HEK293 (cell line): Measurements from ENCODE around the gene CDR2L.

ENCODE experiments used
- CTCF ChIA-PET: fragments of 350-600 bp; formaldehyde crosslinking; extraction: SDS; loops from one replicate; lab custom pipeline; 2021; ENCODE audit warnings: antibody characterized with exemption; lab: Yijun Ruan, JAX
- POLR2A ChIA-PET: fragments of 300-600 bp; formaldehyde crosslinking; extraction: SDS; loops from one replicate; lab custom pipeline; 2020; ENCODE audit warnings: antibody characterized with exemption, inconsistent platforms; lab: Yijun Ruan, JAX
- H3K27ac ChIP-seq: fragments of 200-500 bp; sonication (Bioruptor generic); 2 replicates; pipeline ENCODE4 v1.5.1; 2014; ENCODE audit warnings: low read depth, low read length, control low read depth, inconsistent platforms; ENCODE audit errors: extremely low read depth
- H3K36me3 ChIP-seq, 2 experiments: fragments of 200-500 bp in 1 of 2; sonication (Bioruptor generic) in 1 of 2; 1 replicate in 1 of 2; 2 replicates in 1 of 2; pipeline ENCODE4 v1.5.1; 2014 to 2017; ENCODE audit warnings: inconsistent platforms in 2 of 2, low read length in 2 of 2; ENCODE audit not compliant: control insufficient read depth in 2 of 2, insufficient read depth in 1 of 2
- H3K4me1 ChIP-seq: fragments of 200-500 bp; sonication (Bioruptor generic); 2 replicates; pipeline ENCODE4 v1.5.1; 2014; ENCODE audit warnings: mild to moderate bottlenecking, low read length, inconsistent platforms; ENCODE audit not compliant: control insufficient read depth, insufficient read depth
- H3K4me3 ChIP-seq: 2 replicates; pipeline ENCODE4 v1.5.1; 2011; ENCODE audit warnings: low read depth, mild to moderate bottlenecking, control low read depth, low read length, moderate library complexity
- H3K9me3 ChIP-seq: fragments of 200-500 bp; sonication (Bioruptor generic); 2 replicates; pipeline ENCODE4 v1.5.1; 2014; ENCODE audit warnings: low read depth, low read length, inconsistent platforms; ENCODE audit not compliant: control insufficient read depth, insufficient read depth
- FEZF1 ChIP-seq: fragments of 450-650 bp; formaldehyde crosslinking; IDR thresholded peaks from 2 replicates; pipeline ENCODE4 v1.5.1; 2016; ENCODE audit warnings: missing biosample characterization, missing genetic modification characterization
- GLIS1 ChIP-seq: fragments of 450-650 bp; formaldehyde crosslinking; IDR thresholded peaks from 2 replicates; pipeline ENCODE4 v1.5.1; 2016; ENCODE audit warnings: missing biosample characterization, missing genetic modification characterization
- HOXA7 ChIP-seq: sonication (generic); formaldehyde crosslinking; IDR thresholded peaks from 2 replicates; pipeline ENCODE4 v1.8.1; 2022; ENCODE audit warnings: missing genetic modification reagents, borderline replicate concordance
- HOXD13 ChIP-seq: sonication (generic); formaldehyde crosslinking; IDR thresholded peaks from 2 replicates; pipeline ENCODE4 v1.8.0; 2022; ENCODE audit warnings: missing genetic modification reagents, borderline replicate concordance
- KLF7 ChIP-seq: fragments of 450-650 bp; formaldehyde crosslinking; IDR thresholded peaks from 2 replicates; pipeline ENCODE4 v1.5.1; 2016; ENCODE audit warnings: missing biosample characterization, missing genetic modification characterization, borderline replicate concordance
- MYNN ChIP-seq: fragments of 450-650 bp; formaldehyde crosslinking; IDR thresholded peaks from 2 replicates; pipeline ENCODE4 v1.5.1; 2016; ENCODE audit warnings: missing biosample characterization, missing genetic modification characterization, borderline replicate concordance
- WT1 ChIP-seq: fragments of 450-650 bp; formaldehyde crosslinking; IDR thresholded peaks from 2 replicates; pipeline ENCODE4 v1.5.1; 2016; ENCODE audit warnings: missing biosample characterization, missing genetic modification characterization
- YY1 ChIP-seq: fragments of 450-650 bp; formaldehyde crosslinking; IDR thresholded peaks from 2 replicates; pipeline ENCODE4 v1.5.1; 2018; ENCODE audit warnings: missing biosample characterization, missing genetic modification characterization
- ZNF133 ChIP-seq: fragments of 450-650 bp; formaldehyde crosslinking; IDR thresholded peaks from 2 replicates; pipeline ENCODE4 v1.5.1; 2016; ENCODE audit warnings: missing biosample characterization, missing genetic modification characterization
- ZNF221 ChIP-seq: fragments of 450-650 bp; formaldehyde crosslinking; IDR thresholded peaks from 2 replicates; pipeline ENCODE4 v1.5.1; 2017; ENCODE audit warnings: missing biosample characterization, missing genetic modification characterization, borderline replicate concordance
- ZNF223 ChIP-seq: fragments of 450-650 bp; formaldehyde crosslinking; IDR thresholded peaks from 2 replicates; pipeline ENCODE4 v1.5.1; 2016; ENCODE audit warnings: missing biosample characterization, missing genetic modification characterization
- ZNF350 ChIP-seq: fragments of 450-650 bp; formaldehyde crosslinking; IDR thresholded peaks from 2 replicates; pipeline ENCODE4 v1.5.0; 2017; ENCODE audit warnings: missing biosample characterization, mild to moderate bottlenecking, missing genetic modification characterization
- ZNF514 ChIP-seq: fragments of 450-650 bp; formaldehyde crosslinking; IDR thresholded peaks from 2 replicates; pipeline ENCODE4 v1.5.1; 2016; ENCODE audit warnings: missing biosample characterization, missing genetic modification characterization
- ZNF530 ChIP-seq: fragments of 450-650 bp; formaldehyde crosslinking; IDR thresholded peaks from 2 replicates; pipeline ENCODE4 v1.5.1; 2016; ENCODE audit warnings: low read depth, missing biosample characterization, missing genetic modification characterization
- ZNF571 ChIP-seq: fragments of 450-650 bp; formaldehyde crosslinking; IDR thresholded peaks from 2 replicates; pipeline ENCODE4 v1.5.0; 2017; ENCODE audit warnings: missing biosample characterization, missing genetic modification characterization
- ZSCAN23 ChIP-seq: fragments of 450-650 bp; formaldehyde crosslinking; IDR thresholded peaks from 2 replicates; pipeline ENCODE4 v1.5.1; 2016; ENCODE audit warnings: missing biosample characterization, missing genetic modification characterization
- ZSCAN30 ChIP-seq: fragments of 450-650 bp; IDR thresholded peaks from 2 replicates; pipeline ENCODE4 v1.5.1; 2018; ENCODE audit warnings: missing biosample characterization, mild to moderate bottlenecking, missing genetic modification characterization, moderate library complexity
- TF ChIP-seq, protein P1 (sequence below): fragments of 450-650 bp; formaldehyde crosslinking; IDR thresholded peaks from 2 replicates; pipeline ENCODE4 v1.5.1; 2016; ENCODE audit warnings: missing biosample characterization, missing genetic modification characterization, borderline replicate concordance
- TF ChIP-seq, protein P2 (sequence below): fragments of 450-650 bp; formaldehyde crosslinking; IDR thresholded peaks from 2 replicates; pipeline ENCODE4 v1.5.1; 2016; ENCODE audit warnings: missing biosample characterization, missing genetic modification characterization
- TF ChIP-seq, protein P3 (sequence below): fragments of 450-650 bp; formaldehyde crosslinking; IDR thresholded peaks from 2 replicates; pipeline ENCODE4 v1.5.1; 2016; ENCODE audit warnings: missing biosample characterization, missing genetic modification characterization
- TF ChIP-seq, protein P4 (sequence below): fragments of 450-650 bp; formaldehyde crosslinking; IDR thresholded peaks from 2 replicates; pipeline ENCODE4 v1.5.1; 2016; ENCODE audit warnings: missing biosample characterization, missing genetic modification characterization

CDR2L gene

DNA sequence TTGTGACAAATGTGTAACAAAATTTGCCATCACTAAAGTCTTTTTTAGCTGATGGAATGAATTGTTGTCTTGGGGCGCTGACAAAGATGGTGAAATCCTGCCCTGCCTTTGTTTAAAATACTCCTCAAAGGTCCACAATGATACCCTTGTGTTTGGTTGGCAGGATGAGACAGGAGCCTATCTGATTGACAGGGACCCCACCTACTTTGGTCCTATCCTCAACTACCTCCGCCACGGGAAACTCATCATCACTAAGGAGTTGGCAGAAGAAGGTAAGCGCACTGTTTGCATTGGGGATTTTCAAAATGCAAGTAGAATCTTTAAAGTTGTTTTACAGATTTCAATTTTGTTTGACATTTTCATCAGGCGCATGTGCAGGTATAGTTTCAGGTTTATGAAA, 61.6 kb downstream of the CDR2L start:
- TF ChIP-seq ZNF514 (tag by site-specific recombination): no peak
- no peak for TF ChIP-seq GLIS1 (tag by site-specific recombination)
- TF ChIP-seq ZNF223 (tag by site-specific recombination): no peak
- no peak for TF ChIP-seq ZNF571
- no peak for TF ChIP-seq ZNF133
- TF ChIP-seq, protein P1, sequence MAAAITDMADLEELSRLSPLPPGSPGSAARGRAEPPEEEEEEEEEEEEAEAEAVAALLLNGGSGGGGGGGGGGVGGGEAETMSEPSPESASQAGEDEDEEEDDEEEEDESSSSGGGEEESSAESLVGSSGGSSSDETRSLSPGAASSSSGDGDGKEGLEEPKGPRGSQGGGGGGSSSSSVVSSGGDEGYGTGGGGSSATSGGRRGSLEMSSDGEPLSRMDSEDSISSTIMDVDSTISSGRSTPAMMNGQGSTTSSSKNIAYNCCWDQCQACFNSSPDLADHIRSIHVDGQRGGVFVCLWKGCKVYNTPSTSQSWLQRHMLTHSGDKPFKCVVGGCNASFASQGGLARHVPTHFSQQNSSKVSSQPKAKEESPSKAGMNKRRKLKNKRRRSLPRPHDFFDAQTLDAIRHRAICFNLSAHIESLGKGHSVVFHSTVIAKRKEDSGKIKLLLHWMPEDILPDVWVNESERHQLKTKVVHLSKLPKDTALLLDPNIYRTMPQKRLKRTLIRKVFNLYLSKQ (tag by site-specific recombination): no peak
- TF ChIP-seq HOXD13 (CRISPR knock-in tag): no peak
- TF ChIP-seq MYNN (tag by site-specific recombination): no peak
- no peak for TF ChIP-seq ZSCAN23 (tag by site-specific recombination)
- TF ChIP-seq, protein P2, sequence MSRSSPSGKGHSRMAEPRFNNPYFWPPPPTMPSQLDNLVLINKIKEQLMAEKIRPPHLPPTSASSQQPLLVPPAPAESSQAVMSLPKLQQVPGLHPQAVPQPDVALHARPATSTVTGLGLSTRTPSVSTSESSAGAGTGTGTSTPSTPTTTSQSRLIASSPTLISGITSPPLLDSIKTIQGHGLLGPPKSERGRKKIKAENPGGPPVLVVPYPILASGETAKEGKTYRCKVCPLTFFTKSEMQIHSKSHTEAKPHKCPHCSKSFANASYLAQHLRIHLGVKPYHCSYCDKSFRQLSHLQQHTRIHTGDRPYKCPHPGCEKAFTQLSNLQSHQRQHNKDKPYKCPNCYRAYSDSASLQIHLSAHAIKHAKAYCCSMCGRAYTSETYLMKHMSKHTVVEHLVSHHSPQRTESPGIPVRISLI (tag by site-specific recombination): no peak
- Histone ChIP-seq H3K9me3 (no peaks in the 10 kb centered on the region), H3K4me3 (no peak overlapping the region), H3K36me3 (peaks cover 39 to 47% of the 10 kb centered on the region in 2 experiments), H3K27ac (no peak overlapping the region), H3K4me1 (peaks cover 6% of the 10 kb centered on the region; the same call in 1 of the 2 replicates)
- CTCF ChIA-PET: interaction anchor here (0.6 to 3.4 kb wide), 10 partner anchors 8 to 1155 kb away, joined by 3 to 15 read pairs (median 5); no protein-coding TSS in a partner anchor
- POLR2A ChIA-PET: interaction anchor here (0.8 to 4.8 kb wide), 5 partner anchors 11 to 61 kb away, joined by 4 to 44 read pairs (median 4); partner anchors contain the start of gene MRPL58

DNA sequence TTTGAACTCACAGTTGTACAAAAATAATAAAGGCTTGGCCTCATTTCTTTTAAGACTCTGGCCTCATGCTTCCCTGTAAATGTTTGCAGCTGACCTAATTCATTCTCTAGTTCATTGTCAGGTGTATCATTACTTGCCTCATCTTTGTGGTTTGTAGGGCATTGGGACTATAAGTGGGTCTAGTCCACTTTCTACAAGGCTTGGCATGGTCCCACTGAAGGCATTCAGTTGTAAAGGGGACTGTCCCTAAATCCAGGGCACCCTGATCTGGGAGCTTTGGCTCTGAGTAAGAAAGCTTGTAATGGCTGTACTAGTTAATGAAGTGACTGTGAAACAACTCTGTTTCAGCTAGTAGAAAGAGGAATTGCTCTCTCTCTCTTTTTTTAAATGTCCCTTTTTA, 62.3 kb downstream of the CDR2L start:
- Histone ChIP-seq H3K27ac (no peak overlapping the region), H3K4me1 (peaks cover 6% of the 10 kb centered on the region; the same call in 1 of the 2 replicates), H3K36me3 (peaks cover 43 to 51% of the 10 kb centered on the region in 2 experiments), H3K4me3 (no peak overlapping the region), H3K9me3 (no peaks in the 10 kb centered on the region)
- POLR2A ChIA-PET: interaction anchor here (4.8 kb wide), 1 partner anchor 15 kb away, joined by 44 read pairs; no protein-coding TSS in a partner anchor
- CTCF ChIA-PET: interaction anchor here (0.6 to 3.4 kb wide), 7 partner anchors 10 to 152 kb away, joined by 3 to 15 read pairs (median 6); no protein-coding TSS in a partner anchor
- no peak for TF ChIP-seq YY1 (tag by site-specific recombination)
- no peak for TF ChIP-seq WT1 (tag by site-specific recombination)
- no peak for TF ChIP-seq HOXA7 (CRISPR knock-in tag)
- TF ChIP-seq, protein P3, sequence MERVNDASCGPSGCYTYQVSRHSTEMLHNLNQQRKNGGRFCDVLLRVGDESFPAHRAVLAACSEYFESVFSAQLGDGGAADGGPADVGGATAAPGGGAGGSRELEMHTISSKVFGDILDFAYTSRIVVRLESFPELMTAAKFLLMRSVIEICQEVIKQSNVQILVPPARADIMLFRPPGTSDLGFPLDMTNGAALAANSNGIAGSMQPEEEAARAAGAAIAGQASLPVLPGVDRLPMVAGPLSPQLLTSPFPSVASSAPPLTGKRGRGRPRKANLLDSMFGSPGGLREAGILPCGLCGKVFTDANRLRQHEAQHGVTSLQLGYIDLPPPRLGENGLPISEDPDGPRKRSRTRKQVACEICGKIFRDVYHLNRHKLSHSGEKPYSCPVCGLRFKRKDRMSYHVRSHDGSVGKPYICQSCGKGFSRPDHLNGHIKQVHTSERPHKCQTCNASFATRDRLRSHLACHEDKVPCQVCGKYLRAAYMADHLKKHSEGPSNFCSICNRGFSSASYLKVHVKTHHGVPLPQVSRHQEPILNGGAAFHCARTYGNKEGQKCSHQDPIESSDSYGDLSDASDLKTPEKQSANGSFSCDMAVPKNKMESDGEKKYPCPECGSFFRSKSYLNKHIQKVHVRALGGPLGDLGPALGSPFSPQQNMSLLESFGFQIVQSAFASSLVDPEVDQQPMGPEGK (tag by site-specific recombination): no peak
- no peak for TF ChIP-seq ZSCAN30 (tag by site-specific recombination)
- TF ChIP-seq, protein P4, sequence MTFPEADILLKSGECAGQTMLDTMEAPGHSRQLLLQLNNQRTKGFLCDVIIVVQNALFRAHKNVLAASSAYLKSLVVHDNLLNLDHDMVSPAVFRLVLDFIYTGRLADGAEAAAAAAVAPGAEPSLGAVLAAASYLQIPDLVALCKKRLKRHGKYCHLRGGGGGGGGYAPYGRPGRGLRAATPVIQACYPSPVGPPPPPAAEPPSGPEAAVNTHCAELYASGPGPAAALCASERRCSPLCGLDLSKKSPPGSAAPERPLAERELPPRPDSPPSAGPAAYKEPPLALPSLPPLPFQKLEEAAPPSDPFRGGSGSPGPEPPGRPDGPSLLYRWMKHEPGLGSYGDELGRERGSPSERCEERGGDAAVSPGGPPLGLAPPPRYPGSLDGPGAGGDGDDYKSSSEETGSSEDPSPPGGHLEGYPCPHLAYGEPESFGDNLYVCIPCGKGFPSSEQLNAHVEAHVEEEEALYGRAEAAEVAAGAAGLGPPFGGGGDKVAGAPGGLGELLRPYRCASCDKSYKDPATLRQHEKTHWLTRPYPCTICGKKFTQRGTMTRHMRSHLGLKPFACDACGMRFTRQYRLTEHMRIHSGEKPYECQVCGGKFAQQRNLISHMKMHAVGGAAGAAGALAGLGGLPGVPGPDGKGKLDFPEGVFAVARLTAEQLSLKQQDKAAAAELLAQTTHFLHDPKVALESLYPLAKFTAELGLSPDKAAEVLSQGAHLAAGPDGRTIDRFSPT (tag by site-specific recombination): no peak
- TF ChIP-seq ZNF350: no peak
- TF ChIP-seq KLF7 (tag by site-specific recombination): no peak
- no peak for TF ChIP-seq ZNF221 (tag by site-specific recombination)
- no peak for TF ChIP-seq FEZF1 (tag by site-specific recombination)
- no peak for TF ChIP-seq ZNF530 (tag by site-specific recombination)
- no peak for TF ChIP-seq ZNF514 (tag by site-specific recombination)
